T-helper 2 cell (primary cell): ENCODE data around the gene ISLR.

ENCODE experiments used
- DNase-seq, 5 experiments: peaks; one replicate each; pipeline versions ENCODE4 v3.0.0 to v3.0.0-alpha.2; 2012 to 2022

Gene ISLR

DNA sequence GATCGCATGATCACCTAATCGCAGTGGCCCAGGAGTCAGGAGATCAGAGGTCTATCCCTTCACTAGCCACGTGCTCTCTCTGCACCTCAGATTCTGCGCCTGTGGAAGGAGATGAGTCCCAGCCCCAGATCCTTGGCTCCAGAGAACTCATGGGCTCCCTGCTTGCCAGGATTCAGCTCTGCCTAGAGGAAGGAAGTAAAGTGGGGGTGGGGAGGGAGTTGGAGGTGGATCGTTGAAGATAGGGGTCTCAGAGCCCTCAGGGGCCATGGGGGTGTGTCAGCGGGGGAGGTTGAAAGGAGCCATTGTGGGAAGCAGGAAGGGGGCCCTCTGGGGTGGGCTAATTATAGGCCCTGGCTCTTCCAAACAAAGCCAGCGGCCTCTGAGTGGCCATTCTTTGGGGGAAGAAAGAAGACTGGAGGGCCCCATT, 40.4 kb downstream of the ISLR start:
- no peak for DNase-seq

DNA sequence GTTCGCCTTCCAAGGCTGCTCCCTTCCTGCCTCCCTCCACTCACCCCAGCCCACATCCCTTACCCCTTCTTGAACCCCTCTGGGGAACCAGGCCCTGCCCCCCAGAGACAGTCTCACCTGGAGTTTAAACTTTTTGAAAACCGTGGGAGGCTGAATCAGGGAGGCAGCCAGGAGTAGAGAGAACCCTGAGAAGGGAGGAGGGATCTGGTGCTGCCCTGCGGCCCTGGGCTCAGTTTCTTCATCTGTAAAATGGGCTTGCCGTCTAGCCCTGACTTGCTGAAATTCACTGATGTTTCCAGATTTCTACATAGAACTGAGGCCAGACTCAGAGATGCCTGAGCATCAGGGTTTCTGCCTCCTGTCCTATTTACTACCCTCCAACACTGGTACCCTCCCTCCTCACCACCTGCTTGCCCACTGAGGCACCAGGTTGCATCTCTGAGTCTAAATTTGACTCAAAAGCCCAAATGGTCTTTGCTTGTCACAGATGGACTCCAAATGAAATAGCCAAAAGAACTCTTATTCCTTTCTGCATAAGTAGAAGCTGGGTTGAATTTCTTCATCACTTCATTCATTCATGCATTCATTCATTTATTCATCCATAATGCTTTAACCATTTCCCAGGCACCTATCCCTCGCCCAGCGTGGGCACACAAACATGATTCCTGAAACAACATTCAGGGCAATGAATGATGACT, 41.0 kb downstream of the ISLR start:
- DNase-seq: no peak

DNA sequence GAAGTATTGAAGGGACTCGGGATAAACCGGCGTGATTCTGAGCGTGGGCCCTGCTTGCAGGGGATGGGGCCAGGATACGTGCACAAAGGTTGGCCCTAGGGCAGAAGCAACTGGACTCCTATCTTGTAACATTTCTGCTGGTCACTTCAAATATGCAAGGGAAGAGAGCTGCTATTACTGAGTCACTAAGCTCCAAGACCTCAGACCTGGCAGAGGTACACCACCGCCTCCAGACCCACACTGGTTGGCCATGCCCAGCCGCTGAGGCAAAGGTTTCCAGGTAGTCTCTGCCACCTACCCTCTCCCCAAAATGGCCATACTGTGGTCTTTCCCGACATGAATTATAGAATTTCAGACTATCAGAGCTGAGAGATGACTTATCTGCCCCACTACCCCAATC, 42.4 kb downstream of the ISLR start:
- no peak for DNase-seq

DNA sequence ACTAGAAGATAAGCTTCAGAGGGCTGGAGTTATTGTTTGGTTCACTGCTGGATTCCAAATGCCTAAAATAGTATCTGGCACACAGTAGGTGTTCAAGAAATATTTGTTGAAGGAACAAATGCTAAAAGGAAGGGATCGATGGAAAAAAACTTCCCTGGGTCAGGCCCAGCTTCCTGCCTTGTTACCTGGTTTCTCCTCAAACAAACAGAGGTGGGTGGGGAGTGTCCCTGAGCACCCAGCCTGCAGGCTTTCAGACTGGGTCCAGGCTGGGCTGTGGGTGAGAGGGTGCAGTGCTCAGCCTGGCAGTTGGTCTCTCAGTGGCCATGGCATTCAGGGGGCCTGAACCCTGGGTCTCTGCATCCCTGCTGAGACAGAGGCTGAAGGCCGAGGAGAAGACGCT, 43.4 kb downstream of the ISLR start:
- DNase-seq: no peak

DNA sequence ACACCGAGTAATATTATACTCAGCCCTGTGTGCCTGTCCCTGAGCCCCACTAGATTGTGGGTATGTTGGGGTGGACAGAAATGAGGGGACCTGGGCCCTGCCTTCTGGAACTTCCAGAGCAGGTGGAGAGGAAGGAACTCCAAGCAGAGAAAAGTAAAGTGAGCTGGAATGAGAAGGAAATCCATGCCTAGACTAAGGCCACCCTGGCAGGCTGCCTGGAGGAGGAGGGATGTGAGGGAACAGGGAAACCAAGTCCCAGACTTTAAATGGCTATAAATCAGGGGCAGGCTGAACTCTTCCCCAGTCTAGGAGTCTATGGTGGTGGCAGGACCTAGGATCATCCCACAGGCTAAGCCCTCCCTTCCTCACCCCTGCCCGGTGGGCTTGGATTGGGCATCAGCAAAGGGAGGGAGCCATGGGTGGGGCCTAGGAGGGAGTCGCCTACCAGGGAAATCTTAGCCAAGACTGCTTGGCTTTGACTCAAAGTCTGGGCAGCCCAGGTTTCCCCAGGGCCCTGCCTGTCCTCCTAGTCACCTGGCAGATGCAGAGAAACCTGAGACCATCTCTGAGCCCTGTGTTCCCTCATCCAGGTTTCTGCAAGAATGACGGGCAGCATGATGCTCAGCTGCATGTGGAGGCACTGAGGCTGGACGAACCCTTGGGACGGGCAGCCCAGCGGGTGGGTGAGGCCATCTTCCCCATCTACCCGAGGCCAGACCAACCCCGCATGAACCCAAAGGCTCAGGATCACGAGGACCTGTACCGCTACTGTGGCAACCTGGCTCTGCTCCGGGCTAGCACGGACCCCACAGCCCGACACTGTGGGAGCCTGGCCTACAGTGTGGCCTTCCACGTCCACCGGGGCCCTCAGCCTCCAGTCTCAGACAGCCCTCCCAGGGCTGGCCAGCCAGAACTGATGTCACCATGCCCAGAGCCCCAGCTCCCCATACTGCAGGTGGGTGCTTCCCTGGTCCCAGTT, 44.7 kb downstream of the ISLR start:
- no peak for DNase-seq

DNA sequence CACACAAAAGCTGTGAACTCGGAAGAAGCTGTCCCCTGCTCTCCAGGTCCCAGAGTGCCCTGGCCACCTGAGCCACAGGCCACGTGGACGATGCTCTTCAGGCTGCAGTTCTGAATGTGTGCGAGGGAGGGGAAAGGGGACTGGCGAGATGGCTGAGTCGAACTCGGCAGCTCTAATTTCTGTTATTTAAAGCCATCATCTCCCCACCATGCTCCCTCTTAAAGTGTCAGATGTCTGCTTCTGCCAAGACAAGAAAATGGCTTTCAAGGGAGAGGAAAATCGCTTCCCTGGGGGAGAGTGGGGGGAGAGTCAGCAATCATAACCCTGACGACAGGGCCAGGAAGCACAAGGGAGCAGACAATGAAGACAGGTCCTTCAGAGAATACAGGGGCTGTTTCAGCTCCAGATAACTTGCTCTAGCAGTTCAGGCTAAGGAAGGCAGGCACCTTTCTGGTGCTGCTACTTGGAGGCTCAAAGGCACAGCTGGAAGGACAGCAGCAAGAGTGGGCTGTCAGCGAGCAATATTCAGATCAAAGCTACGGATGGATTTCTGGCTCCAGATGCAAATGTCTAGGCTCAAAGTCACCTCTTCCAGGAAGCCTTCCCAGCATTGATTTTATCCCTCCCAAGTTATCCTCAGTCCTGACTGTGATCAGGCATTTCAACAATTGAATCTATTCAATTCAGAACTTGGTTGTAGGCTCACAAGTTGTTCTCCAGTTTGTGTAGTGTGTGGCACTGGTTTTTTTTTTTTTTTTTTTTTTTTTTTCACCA, 47.2 kb downstream of the ISLR start:
- DNase-seq: no peak

DNA sequence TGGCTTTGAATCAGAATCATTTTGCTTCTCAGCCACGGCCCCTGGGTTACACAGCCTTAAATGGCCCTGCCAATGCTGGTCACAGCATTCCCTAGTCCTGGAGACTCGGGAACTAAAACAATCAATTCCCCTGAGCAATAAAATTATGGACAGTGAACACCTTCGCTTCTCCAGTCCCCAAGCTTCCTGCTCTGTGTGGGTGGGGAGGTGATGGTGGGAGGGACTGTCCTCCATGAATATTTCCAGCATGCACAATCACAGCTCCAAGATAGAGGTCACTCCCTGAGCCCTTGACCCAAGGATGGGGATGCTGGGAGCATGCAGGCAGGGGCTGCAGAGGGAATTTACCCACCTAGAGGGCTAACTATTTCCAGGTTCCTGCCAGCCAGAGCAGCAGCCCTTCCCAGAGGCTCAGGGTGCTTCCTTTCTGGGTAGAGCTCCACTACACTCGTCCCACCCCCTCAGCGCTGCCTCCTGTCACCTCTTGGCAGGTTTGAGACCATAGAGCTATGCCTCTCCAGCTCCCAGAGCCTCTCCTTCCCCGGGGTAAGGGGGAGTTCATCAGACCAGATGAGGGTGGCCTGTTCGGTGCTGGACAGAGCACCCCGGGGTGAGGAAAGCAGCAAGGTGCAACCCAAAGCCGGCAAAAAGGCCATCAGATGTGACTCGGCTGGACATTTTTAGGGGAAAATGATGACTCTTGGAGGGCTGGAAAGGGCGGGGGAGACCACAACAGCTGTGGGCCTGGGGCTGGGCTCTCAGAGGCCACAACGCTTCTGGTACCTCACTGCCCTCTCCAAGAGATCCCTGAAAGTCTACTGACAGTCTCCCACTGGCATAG, 48.1 kb downstream of the ISLR start:
- no peak for DNase-seq

DNA sequence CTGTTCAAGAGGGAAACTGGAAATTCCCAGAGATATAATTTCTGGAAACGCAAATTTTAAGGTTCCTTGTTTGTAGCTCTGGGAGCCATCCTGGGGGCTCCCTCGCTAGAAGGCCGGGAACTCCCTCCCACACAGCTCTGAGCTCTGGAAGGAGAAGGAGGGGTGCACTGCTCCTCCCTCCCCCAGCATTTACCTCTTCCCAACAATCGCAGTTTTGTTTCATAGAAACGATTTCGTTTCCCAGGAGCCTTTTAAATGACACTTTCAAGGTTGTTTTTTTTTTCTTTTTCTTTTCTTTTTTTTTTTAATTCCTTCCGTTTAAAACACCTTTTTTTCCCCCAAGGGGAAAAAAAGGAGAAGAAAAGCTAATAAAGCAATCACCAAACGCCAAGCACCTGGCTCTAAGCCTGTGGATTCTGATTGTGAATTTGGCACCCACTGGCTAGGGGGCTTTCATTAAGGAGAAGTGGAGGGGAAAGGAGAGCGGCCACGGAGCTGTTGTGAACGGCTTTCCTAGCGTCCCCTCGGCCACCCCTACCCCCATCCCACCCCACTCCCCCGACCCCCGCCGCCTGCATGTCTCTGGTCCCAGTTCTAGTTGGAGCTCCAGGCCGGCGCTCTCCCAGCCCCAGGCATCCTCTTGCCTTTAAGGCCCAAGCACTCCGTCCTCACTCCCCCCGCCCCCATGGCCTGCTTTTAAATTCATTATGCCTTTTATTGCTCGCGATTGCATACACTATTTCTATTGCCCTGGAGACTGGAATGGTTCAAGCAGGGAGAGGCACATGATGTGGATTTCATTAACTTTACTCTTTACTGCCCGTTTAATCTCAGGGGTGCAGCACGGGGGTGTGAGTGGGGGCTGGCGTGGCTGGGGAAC, 49.0 kb downstream of the ISLR start:
- no peak for DNase-seq

DNA sequence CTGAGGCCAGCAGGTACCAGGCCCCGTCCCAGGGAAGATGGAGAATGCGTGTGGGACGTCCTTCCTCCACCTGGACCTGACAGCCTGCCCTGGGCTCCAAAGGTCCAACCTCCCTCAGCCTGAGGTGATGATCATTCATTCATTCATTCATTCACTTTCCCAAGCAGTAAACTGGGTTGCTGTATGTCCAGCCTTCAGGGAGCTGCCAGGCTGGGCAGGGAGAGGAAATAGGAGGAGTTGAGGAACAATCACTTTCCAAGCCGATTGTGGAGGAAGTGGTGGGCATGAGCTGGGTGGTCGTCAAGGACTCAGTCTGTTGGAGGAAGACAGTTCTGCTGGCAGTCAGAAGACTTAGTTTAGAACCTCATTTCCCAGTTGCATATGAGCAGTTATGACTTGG, 52.4 kb downstream of the ISLR start:
- no peak for DNase-seq
